Right lobe of liver (tissue), 4 donors: ENCODE measurements around the gene PIK3R5.

Experiments
- POLR2A ChIP-seq: fragments of 450-650 bp; IDR thresholded peaks from one replicate; pipeline ENCODE4 v1.6.1; 2017; ENCODE audit warnings: antibody characterized with exemption, mild to moderate bottlenecking
- TF ChIP-seq, protein P1 (sequence below), 4 donors: fragments of 200-600 bp in 3 of 4; fragments of 450-650 bp in 1 of 4; IDR thresholded peaks; one replicate each; pipeline versions ENCODE4 v1.5.1 to v1.8.0; 2016 to 2022; ENCODE audit warnings: antibody characterized with exemption in 4 of 4, mild to moderate bottlenecking in 2 of 4
- donor health status: DM: no; HTN: no; CAD: no.
- donor health status: DM: no; HTN: no; CAD: no.
- donor health status: DM: no; HTN: yes; CAD: no.

- TF ChIP-seq, protein P1, sequence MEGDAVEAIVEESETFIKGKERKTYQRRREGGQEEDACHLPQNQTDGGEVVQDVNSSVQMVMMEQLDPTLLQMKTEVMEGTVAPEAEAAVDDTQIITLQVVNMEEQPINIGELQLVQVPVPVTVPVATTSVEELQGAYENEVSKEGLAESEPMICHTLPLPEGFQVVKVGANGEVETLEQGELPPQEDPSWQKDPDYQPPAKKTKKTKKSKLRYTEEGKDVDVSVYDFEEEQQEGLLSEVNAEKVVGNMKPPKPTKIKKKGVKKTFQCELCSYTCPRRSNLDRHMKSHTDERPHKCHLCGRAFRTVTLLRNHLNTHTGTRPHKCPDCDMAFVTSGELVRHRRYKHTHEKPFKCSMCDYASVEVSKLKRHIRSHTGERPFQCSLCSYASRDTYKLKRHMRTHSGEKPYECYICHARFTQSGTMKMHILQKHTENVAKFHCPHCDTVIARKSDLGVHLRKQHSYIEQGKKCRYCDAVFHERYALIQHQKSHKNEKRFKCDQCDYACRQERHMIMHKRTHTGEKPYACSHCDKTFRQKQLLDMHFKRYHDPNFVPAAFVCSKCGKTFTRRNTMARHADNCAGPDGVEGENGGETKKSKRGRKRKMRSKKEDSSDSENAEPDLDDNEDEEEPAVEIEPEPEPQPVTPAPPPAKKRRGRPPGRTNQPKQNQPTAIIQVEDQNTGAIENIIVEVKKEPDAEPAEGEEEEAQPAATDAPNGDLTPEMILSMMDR (IDR thresholded peaks at IDR 0.05), result no peak
- TF ChIP-seq POLR2A, result no peak
Observed at GRCh38 chr17:8925808-8926207, 39.7 kb downstream of the PIK3R5 start.
